ENCODE data around the gene C1QA. TPM values are rescaled to one million over a fixed set of nuclear protein-coding genes. Genes with fewer than 3 reads are reported as not detected.

The C1QA gene
- polyA plus RNA-seq, 1 donor from 2014 or later = not detected

DNA sequence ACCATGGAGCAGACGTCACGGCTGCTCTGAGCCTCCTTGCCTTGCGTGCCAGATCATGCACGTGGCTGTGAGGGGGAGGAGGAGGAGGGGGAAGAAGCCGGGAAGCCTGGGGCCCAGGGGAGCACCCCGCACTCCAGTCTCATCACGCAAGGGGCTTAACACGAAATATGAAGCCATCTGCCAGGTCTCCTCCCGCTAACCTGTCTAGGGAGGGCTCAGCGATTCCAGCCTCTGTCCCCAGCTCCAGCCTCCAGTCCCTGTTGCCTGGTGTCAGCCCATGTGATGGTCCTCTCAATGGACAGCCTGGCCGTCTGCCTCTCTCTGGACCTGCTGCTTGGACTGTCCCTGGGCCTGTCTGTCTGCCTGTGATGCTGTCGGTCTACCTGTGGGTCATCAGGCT, 22.5 kb upstream of the C1QA start:
- no peak overlapping the region for H3K27ac ChIP-seq (ENCODE audit: low read length)
- H3K79me2 ChIP-seq (replicated peaks; ENCODE audit: insufficient read depth, low read length) = no peaks in the 10 kb centered on the region
- no peaks in the 10 kb centered on the region for H3F3A ChIP-seq (ENCODE audit: insufficient read depth, low read length, poor library complexity, severe bottlenecking)
- H3K4me3 ChIP-seq (ENCODE audit: low read length) = no peak overlapping the region
- H3K9ac ChIP-seq (ENCODE audit: low read length) = no peak overlapping the region
- H3K9me2 ChIP-seq (ENCODE audit: insufficient read depth, low read length) = no peaks in the 10 kb centered on the region
- H3K36me3 ChIP-seq (ENCODE audit: insufficient read depth, low read length) = no peaks in the 10 kb centered on the region
- no peaks in the 10 kb centered on the region for H4K20me1 ChIP-seq (ENCODE audit: insufficient read depth)
- H3K9me3 ChIP-seq (ENCODE audit: low read length) = no peaks in the 10 kb centered on the region
- TF ChIP-seq MXI1 (conservative IDR thresholded peaks at IDR 0.05; ENCODE audit: poor library complexity, severe bottlenecking) = no peak
- TF ChIP-seq, protein P1, sequence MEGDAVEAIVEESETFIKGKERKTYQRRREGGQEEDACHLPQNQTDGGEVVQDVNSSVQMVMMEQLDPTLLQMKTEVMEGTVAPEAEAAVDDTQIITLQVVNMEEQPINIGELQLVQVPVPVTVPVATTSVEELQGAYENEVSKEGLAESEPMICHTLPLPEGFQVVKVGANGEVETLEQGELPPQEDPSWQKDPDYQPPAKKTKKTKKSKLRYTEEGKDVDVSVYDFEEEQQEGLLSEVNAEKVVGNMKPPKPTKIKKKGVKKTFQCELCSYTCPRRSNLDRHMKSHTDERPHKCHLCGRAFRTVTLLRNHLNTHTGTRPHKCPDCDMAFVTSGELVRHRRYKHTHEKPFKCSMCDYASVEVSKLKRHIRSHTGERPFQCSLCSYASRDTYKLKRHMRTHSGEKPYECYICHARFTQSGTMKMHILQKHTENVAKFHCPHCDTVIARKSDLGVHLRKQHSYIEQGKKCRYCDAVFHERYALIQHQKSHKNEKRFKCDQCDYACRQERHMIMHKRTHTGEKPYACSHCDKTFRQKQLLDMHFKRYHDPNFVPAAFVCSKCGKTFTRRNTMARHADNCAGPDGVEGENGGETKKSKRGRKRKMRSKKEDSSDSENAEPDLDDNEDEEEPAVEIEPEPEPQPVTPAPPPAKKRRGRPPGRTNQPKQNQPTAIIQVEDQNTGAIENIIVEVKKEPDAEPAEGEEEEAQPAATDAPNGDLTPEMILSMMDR (IDR thresholded peaks at IDR 0.05; ENCODE audit: poor library complexity, severe bottlenecking) = no peak
- no peak for TF ChIP-seq SMC3 (conservative IDR thresholded peaks at IDR 0.05; ENCODE audit: poor library complexity)
- no peak for TF ChIP-seq EZH2 (IDR thresholded peaks at IDR 0.05; ENCODE audit: borderline replicate concordance, insufficient read depth, low read length, poor library complexity, severe bottlenecking)
- no peak for TF ChIP-seq TAF1 (IDR thresholded peaks at IDR 0.05; ENCODE audit: low read depth)
- no peak overlapping the region for H3K4me2 ChIP-seq (ENCODE audit: low read length)
- peaks cover 17% of the 10 kb centered on the region for H3K27me3 ChIP-seq (ENCODE audit: insufficient read depth, low read depth, low read length)
- no peak overlapping the region for H2AFZ ChIP-seq (ENCODE audit: low read depth, low read length)

DNA sequence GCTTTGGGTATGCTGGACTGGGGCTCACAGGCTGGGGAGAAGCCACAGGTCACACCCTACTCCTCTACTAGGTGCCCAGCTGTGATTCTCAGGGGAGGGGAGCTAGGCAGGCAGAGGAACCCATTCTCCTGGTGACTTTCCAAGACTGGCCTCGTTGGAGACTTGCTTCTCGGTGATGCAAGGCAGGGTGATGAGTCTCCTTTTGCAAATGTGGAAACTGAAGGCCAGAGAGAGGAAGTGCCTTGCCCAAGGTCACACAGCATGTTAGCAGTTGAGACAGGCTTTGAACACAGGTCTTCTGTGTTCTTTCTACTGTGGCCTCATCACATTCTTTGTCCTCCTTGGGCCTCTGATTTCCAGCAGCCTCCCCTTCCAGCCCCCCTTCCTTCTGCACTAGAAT, 20.5 kb upstream of the C1QA start:
- Histone ChIP-seq H3K9me2 (ENCODE audit: insufficient read depth, low read length) (no peaks in the 10 kb centered on the region), H3K27ac (ENCODE audit: low read length) (no peak overlapping the region), H3K27me3 (ENCODE audit: insufficient read depth, low read depth, low read length) (peaks cover 13% of the 10 kb centered on the region), H3K79me2 (replicated peaks; ENCODE audit: insufficient read depth, low read length) (no peaks in the 10 kb centered on the region), H2AFZ (ENCODE audit: low read depth, low read length) (no peak overlapping the region), H3K4me3 (ENCODE audit: low read length) (no peak overlapping the region), H3K36me3 (ENCODE audit: insufficient read depth, low read length) (no peaks in the 10 kb centered on the region), H3K4me2 (ENCODE audit: low read length) (no peak overlapping the region), H3F3A (ENCODE audit: insufficient read depth, low read length, poor library complexity, severe bottlenecking) (no peaks in the 10 kb centered on the region), H4K20me1 (ENCODE audit: insufficient read depth) (no peaks in the 10 kb centered on the region), H3K9me3 (ENCODE audit: low read length) (no peaks in the 10 kb centered on the region), H3K9ac (ENCODE audit: low read length) (no peak overlapping the region)
- TF ChIP-seq RAD21 (conservative IDR thresholded peaks at IDR 0.05) (no peak), POLR2AphosphoS5 (IDR thresholded peaks at IDR 0.05) (no peak), MXI1 (conservative IDR thresholded peaks at IDR 0.05; ENCODE audit: poor library complexity, severe bottlenecking) (no peak), TAF1 (IDR thresholded peaks at IDR 0.05; ENCODE audit: low read depth) (no peak), EP300 (conservative IDR thresholded peaks at IDR 0.05; ENCODE audit: poor library complexity, severe bottlenecking) (no peak), SMC3 (conservative IDR thresholded peaks at IDR 0.05; ENCODE audit: poor library complexity) (no peak)
- TF ChIP-seq, protein P2, sequence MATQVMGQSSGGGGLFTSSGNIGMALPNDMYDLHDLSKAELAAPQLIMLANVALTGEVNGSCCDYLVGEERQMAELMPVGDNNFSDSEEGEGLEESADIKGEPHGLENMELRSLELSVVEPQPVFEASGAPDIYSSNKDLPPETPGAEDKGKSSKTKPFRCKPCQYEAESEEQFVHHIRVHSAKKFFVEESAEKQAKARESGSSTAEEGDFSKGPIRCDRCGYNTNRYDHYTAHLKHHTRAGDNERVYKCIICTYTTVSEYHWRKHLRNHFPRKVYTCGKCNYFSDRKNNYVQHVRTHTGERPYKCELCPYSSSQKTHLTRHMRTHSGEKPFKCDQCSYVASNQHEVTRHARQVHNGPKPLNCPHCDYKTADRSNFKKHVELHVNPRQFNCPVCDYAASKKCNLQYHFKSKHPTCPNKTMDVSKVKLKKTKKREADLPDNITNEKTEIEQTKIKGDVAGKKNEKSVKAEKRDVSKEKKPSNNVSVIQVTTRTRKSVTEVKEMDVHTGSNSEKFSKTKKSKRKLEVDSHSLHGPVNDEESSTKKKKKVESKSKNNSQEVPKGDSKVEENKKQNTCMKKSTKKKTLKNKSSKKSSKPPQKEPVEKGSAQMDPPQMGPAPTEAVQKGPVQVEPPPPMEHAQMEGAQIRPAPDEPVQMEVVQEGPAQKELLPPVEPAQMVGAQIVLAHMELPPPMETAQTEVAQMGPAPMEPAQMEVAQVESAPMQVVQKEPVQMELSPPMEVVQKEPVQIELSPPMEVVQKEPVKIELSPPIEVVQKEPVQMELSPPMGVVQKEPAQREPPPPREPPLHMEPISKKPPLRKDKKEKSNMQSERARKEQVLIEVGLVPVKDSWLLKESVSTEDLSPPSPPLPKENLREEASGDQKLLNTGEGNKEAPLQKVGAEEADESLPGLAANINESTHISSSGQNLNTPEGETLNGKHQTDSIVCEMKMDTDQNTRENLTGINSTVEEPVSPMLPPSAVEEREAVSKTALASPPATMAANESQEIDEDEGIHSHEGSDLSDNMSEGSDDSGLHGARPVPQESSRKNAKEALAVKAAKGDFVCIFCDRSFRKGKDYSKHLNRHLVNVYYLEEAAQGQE (IDR thresholded peaks at IDR 0.05; ENCODE audit: borderline replicate concordance) = no peak

DNA sequence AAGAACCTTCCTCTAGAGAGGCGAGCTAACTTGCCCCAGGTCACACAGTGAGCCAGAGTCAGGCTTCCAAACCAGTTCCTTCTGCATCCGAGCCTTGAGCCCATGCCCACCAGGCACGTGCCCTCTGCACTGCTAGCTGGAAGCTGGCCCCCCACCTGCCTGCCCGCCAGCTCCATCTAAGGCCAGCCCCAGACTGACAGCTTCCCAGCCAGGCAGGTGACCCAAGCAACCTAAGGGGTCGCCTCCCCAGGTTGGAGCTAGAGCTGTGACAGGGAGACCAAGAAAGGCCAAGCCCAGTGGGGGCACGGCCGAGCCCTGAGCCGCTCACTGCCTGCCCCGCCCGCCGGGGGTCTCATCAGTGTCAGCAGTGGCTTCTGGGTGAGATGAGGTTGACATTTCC, 19.9 kb upstream of the C1QA start:
- TF ChIP-seq EP300 (conservative IDR thresholded peaks at IDR 0.05; ENCODE audit: poor library complexity, severe bottlenecking) (no peak), EZH2 (IDR thresholded peaks at IDR 0.05; ENCODE audit: borderline replicate concordance, insufficient read depth, low read length, poor library complexity, severe bottlenecking) (no peak), RAD21 (conservative IDR thresholded peaks at IDR 0.05) (no peak), SMC3 (conservative IDR thresholded peaks at IDR 0.05; ENCODE audit: poor library complexity) (no peak), TAF1 (IDR thresholded peaks at IDR 0.05; ENCODE audit: low read depth) (no peak), MXI1 (conservative IDR thresholded peaks at IDR 0.05; ENCODE audit: poor library complexity, severe bottlenecking) (no peak), POLR2AphosphoS5 (IDR thresholded peaks at IDR 0.05) (no peak)
- TF ChIP-seq, protein P1 (IDR thresholded peaks at IDR 0.05; ENCODE audit: poor library complexity, severe bottlenecking) = no peak
- TF ChIP-seq, protein P2 (IDR thresholded peaks at IDR 0.05; ENCODE audit: borderline replicate concordance) = no peak

More for the DNA sequence above, 19.9 kb upstream of the C1QA start:
- H3K9me2 ChIP-seq (ENCODE audit: insufficient read depth, low read length) = no peaks in the 10 kb centered on the region
- no peak overlapping the region for H3K4me3 ChIP-seq (ENCODE audit: low read length)
- H3K36me3 ChIP-seq (ENCODE audit: insufficient read depth, low read length) = no peaks in the 10 kb centered on the region
- no peaks in the 10 kb centered on the region for H3K9me3 ChIP-seq (ENCODE audit: low read length)
- H2AFZ ChIP-seq (ENCODE audit: low read depth, low read length) = no peak overlapping the region
- no peak overlapping the region for H3K4me2 ChIP-seq (ENCODE audit: low read length)
- no peaks in the 10 kb centered on the region for H4K20me1 ChIP-seq (ENCODE audit: insufficient read depth)
- no peak overlapping the region for H3K9ac ChIP-seq (ENCODE audit: low read length)
- peaks cover 6% of the 10 kb centered on the region for H3K27me3 ChIP-seq (ENCODE audit: insufficient read depth, low read depth, low read length)
- no peak overlapping the region for H3K27ac ChIP-seq (ENCODE audit: low read length)
- H3F3A ChIP-seq (ENCODE audit: insufficient read depth, low read length, poor library complexity, severe bottlenecking) = no peaks in the 10 kb centered on the region
- H3K79me2 ChIP-seq (replicated peaks; ENCODE audit: insufficient read depth, low read length) = no peaks in the 10 kb centered on the region

Data from neural cell (in vitro differentiated cells).